Breast epithelium (tissue), 3 donors: ENCODE measurements around the gene NOPCHAP1.

ENCODE experiments used
- CTCF ChIP-seq, 3 donors: fragments of 450-650 bp; IDR thresholded peaks; one replicate each; pipeline ENCODE4 v1.5.1; 2016 to 2017; ENCODE audit warnings: antibody characterized with exemption in 3 of 3, mild to moderate bottlenecking in 3 of 3, moderate library complexity in 3 of 3
- POLR2A ChIP-seq: fragments of 450-650 bp; IDR thresholded peaks from one replicate; pipeline ENCODE4 v1.6.1; 2016; ENCODE audit warnings: antibody characterized with exemption, mild to moderate bottlenecking, moderate library complexity

GRCh38 chr12:105026411-105026810 lies 40.3 kb downstream of the NOPCHAP1 start:
- TF ChIP-seq CTCF (IDR thresholded peaks at IDR 0.05) (no peak), POLR2A (no peak)
